GM10248 (cell line): ENCODE data around the gene CAMK2N1.

ENCODE experiments used
- CTCF ChIA-PET: fragments of 300-600 bp; sonication (Branson Sonifier 250); formaldehyde crosslinking; extraction: SDS; loops from one replicate; lab custom pipeline; 2021; ENCODE audit warnings: antibody characterized with exemption; lab: Yijun Ruan, JAX
- POLR2A ChIA-PET: fragments of 350-650 bp; sonication (Branson Sonifier 250); formaldehyde crosslinking; extraction: SDS; loops from one replicate; lab custom pipeline; 2020; ENCODE audit warnings: antibody characterized with exemption; lab: Yijun Ruan, JAX
- DNase-seq: peaks from one replicate; pipeline ENCODE4 v3.0.0; 2012; ENCODE audit errors: extremely low spot score
- TF ChIP-seq, protein P1 (sequence below): IDR thresholded peaks from 2 replicates; pipeline ENCODE4 v1.5.1; 2012; ENCODE audit warnings: mild to moderate bottlenecking, low read depth; ENCODE audit errors: extremely low read depth, missing control alignments, control extremely low read depth

The CAMK2N1 gene

DNA sequence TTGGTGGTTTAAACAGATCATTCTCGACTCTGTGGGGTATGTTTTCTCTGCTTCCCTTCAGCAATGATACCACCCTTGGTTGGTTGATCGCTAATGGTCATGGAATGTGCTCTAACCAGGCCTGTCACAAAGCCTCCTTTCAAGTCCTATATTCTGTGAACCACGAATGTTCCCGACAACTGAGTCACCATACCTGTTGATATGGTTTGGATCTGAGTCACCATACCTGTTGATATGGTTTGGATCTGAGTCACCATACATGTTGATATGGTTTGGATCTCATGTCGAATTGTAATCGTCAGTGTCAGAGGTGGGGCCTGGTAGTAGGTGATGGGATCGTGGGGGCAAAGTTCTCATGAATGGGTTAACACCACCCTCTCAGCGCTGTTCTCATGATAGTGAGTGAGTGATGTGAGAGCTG is 10.2 kb upstream of the CAMK2N1 start:
- ChIA-PET POLR2A (no interaction called here), CTCF (interaction anchor here (8.0 kb wide), 1 partner anchor 280 kb away, joined by 116 read pairs; no protein-coding TSS in a partner anchor)
- TF ChIP-seq, protein P1, sequence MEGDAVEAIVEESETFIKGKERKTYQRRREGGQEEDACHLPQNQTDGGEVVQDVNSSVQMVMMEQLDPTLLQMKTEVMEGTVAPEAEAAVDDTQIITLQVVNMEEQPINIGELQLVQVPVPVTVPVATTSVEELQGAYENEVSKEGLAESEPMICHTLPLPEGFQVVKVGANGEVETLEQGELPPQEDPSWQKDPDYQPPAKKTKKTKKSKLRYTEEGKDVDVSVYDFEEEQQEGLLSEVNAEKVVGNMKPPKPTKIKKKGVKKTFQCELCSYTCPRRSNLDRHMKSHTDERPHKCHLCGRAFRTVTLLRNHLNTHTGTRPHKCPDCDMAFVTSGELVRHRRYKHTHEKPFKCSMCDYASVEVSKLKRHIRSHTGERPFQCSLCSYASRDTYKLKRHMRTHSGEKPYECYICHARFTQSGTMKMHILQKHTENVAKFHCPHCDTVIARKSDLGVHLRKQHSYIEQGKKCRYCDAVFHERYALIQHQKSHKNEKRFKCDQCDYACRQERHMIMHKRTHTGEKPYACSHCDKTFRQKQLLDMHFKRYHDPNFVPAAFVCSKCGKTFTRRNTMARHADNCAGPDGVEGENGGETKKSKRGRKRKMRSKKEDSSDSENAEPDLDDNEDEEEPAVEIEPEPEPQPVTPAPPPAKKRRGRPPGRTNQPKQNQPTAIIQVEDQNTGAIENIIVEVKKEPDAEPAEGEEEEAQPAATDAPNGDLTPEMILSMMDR: no peak
- DNase-seq: no peak

DNA sequence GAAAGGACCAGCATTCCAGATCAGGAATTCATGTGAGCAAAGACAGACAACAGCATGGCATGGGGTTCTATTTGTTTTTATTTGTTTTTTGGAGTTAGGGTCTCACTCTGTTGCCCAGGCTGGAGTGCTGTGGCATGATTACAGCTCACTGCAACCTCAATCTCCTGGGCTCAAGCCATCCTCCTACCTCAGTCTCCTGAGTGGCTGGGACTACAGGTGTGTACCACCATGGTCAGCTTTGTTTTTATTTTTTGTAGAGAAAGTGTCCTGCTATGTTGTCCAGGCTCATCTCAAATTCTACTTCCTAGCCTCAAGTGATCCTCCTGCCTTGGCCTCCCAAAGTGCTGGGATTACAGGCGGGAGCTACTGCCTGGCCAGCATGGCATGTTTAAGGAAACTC is 9.7 kb upstream of the CAMK2N1 start:
- TF ChIP-seq, protein P1: no peak
- ChIA-PET CTCF (interaction anchor here (1.0 to 8.0 kb wide), 6 partner anchors 10 to 280 kb away, joined by 3 to 116 read pairs (median 18); no protein-coding TSS in a partner anchor), POLR2A (no interaction called here)
- no peak for DNase-seq

DNA sequence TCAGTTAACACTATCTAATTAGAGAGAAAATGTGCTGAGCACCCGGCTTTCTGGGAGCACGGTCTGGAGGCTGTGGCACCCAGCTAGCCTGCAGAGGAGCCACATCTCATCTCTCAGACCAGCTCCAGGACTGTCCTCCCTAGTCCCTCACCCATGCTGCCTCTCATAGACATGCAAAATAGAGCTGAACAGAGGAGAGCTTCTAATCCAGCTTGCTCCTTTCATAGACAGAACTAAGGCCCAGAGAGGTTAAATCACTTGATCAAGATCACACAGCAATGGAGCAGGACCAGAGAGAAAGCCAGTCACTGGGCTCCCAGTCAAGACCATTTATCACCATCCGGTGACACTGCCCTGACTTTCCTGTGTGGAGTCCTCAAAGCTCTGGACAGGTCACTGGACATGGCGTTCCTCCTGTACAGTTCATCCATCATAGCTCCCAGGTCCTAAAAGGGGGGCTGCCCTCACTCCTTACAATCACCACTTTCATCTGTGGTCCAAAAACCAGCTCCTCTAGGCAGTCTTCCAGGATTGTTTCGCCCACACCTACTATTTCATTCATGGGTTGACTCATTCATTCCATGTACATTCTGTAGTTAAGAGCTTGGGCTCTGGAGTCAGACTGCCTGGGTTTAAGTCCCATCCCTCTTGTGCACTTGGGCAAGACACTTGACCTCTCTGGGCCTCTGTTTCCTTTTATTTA is 8.8 kb upstream of the CAMK2N1 start:
- POLR2A ChIA-PET: no interaction called here

DNA sequence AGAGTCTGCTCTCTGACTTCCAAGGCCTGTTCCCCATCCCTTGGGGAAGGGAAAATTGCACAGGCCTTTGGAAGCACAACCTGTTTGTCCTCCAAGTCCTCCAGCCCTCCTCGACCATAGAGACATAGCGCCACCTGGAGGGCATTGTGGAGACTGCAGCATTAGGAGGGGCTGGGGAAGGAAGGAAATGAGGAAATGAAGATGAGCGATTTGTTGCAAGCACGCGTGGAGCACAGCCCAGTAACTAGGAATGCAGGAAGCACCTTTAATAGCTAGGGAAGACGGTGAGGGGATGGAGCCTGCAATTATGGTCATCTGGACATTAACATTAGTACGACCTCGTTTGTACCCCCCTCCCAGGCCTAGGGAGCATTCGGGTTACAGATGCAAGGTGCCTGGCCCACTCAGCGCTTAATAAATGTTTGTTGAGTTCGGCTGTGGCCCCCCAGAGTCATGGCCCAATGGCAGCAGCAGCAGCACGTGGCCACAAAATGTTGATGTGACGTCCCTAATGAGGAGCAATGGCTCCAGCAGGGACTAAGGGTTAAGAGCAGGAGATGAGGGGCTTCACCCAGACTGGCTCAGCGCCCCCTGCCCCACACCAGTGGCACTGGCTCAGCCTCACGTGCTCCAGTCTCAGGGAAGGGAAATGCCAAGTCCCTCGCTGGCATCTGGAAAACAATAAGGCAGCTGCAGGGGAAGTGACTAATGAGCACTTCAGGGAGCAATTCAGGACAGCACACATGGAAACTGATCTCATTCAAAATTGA is 8.0 kb upstream of the CAMK2N1 start:
- ChIA-PET CTCF (interaction anchor here (0.6 to 8.0 kb wide), 34 partner anchors 9 to 573 kb away, joined by 3 to 116 read pairs (median 4); partner anchors contain the start of genes CDA and MUL1), POLR2A (no interaction called here)
- TF ChIP-seq, protein P1: peak; percentile 98
- DNase-seq: peak; percentile 85

More for the DNA sequence above, 8.8 kb upstream of the CAMK2N1 start:
- TF ChIP-seq, protein P1: no peak
- CTCF ChIA-PET: interaction anchor here (0.6 to 8.0 kb wide), 31 partner anchors 8 to 574 kb away, joined by 3 to 116 read pairs (median 4); partner anchors contain the start of genes CDA and MUL1
- DNase-seq: no peak

DNA sequence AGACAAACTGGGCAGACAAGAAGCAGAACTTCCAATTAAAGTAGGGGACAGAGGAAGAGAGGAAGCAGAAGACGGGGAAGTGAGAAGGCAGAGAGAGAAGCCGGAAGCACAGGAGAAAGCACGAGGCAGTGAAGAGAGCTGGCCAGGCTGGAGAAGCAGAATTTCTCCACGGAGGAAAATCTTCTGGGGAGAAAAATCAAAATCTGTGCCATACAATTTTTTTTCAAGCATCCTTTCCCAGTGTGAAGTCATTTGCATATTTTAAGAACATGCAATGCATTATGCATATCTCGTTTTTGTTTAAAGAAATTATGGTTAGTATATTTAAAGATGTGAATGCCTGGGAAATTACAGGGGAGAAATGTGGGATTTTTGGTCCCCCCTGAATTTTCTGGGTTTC is 7.3 kb upstream of the CAMK2N1 start:
- ChIA-PET CTCF (interaction anchor here (0.6 to 8.0 kb wide), 24 partner anchors 11 to 344 kb away, joined by 3 to 116 read pairs (median 5); no protein-coding TSS in a partner anchor), POLR2A (no interaction called here)
- TF ChIP-seq, protein P1: no peak
- no peak for DNase-seq

DNA sequence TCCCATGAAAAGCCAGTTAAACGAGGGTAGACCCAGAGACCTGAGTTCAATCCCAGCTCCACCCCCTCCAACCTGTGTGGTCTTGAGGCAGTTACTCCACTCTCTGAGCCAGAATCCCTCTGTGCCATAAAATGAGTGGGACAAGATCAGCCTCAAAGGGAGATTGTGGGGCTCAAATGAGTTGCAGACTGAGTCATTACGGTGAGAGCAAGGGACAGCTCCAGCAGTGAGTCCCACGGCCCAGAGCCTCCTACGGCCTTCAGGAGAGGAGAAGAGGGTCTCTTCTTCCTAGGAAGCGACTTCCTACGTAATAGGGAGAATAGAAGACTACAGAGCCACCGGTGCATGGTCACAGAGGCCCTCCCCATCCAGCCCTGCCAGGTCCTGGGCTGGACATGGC is 6.7 kb upstream of the CAMK2N1 start:
- POLR2A ChIA-PET: no interaction called here

More for the DNA sequence above, 6.7 kb upstream of the CAMK2N1 start:
- TF ChIP-seq, protein P1: no peak
- CTCF ChIA-PET: interaction anchor here (1.1 to 8.0 kb wide), 7 partner anchors 11 to 277 kb away, joined by 3 to 116 read pairs (median 4); no protein-coding TSS in a partner anchor
- DNase-seq: no peak
